ENCODE measurements around the gene C2orf68.

C2orf68 gene

DNA sequence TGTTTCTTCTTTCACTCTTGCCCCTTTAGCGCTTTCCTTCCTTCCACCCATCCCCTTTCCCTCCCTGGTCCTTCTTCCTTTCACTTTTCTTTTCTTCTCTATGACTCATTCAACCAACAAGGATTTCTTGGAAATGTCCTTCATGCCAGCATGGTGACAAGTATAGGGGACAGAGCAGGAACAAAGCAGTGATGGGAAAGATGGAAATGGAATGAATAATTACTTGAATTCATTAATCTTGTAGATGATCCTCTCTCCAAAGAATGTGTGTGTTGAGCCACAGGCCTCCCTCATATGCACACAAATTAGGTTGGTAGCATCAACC is 26.1 kb downstream of the C2orf68 start:
- no peak for DNase-seq (ENCODE audit: extremely low spot score)
- CTCF ChIA-PET = interaction anchor here (0.8 to 1.5 kb wide), 3 partner anchors 8 to 17 kb away, joined by 3 to 5 read pairs (median 3); partner anchors contain the start of genes RNF181 and TMEM150A
- POLR2A ChIA-PET = no interaction called here
- TF ChIP-seq, protein P1, sequence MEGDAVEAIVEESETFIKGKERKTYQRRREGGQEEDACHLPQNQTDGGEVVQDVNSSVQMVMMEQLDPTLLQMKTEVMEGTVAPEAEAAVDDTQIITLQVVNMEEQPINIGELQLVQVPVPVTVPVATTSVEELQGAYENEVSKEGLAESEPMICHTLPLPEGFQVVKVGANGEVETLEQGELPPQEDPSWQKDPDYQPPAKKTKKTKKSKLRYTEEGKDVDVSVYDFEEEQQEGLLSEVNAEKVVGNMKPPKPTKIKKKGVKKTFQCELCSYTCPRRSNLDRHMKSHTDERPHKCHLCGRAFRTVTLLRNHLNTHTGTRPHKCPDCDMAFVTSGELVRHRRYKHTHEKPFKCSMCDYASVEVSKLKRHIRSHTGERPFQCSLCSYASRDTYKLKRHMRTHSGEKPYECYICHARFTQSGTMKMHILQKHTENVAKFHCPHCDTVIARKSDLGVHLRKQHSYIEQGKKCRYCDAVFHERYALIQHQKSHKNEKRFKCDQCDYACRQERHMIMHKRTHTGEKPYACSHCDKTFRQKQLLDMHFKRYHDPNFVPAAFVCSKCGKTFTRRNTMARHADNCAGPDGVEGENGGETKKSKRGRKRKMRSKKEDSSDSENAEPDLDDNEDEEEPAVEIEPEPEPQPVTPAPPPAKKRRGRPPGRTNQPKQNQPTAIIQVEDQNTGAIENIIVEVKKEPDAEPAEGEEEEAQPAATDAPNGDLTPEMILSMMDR (IDR thresholded peaks at IDR 0.05; ENCODE audit: control extremely low read depth, extremely low read depth, low read depth, missing control alignments) = no peak

DNA sequence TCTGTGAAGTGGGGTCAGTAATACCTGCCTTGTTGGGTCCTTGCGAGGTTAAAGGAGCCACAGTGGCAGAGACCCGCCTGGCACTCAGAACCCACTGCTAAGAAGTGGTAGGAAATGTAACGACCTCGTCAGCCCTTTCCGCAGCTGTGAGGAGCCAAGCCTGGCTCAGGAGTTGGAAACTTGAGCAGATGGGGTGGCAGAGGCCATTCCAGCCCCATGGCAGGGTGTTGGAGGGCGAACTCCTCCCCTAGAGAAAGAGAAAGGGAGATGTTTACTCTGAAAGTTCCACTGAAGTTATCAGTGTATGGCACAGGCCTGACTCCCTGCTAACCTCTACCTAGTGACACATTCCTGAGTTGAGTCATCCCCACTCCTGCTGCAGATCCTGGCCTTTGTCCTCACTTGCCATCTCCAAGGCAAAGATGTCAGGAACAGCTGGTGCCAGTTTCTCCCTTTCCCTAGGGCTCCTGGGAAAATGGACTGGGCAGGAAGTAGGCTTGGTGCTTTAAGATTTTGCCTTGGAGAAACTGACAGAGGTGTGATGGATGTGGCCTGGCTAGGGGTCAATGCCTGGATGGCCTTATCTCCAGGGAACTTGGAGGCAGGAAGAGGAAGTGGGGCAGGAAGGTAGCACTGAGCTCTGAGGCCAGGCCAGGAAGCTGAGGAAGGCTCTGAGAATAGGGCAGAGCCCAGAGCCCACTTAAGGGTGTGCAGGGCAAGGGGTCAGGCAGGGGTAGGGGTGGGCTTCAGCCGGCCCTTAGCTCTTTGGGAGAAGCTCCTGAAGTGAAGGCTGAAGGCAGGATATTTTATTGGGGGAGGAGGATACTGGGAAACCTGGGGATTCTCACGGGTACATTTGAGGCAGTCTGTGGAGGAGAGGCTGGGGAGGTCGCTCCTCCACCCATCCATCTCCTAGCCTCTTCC is 26.7 kb downstream of the C2orf68 start:
- ChIA-PET POLR2A (no interaction called here), CTCF (interaction anchor here (0.8 to 2.7 kb wide), 5 partner anchors 9 to 20 kb away, joined by 3 to 7 read pairs (median 3); partner anchors contain the start of genes RNF181 and TMEM150A)
- DNase-seq (ENCODE audit: extremely low spot score) = peak; percentile 43
- TF ChIP-seq, protein P1 (IDR thresholded peaks at IDR 0.05; ENCODE audit: control extremely low read depth, extremely low read depth, low read depth, missing control alignments) = no peak

DNA sequence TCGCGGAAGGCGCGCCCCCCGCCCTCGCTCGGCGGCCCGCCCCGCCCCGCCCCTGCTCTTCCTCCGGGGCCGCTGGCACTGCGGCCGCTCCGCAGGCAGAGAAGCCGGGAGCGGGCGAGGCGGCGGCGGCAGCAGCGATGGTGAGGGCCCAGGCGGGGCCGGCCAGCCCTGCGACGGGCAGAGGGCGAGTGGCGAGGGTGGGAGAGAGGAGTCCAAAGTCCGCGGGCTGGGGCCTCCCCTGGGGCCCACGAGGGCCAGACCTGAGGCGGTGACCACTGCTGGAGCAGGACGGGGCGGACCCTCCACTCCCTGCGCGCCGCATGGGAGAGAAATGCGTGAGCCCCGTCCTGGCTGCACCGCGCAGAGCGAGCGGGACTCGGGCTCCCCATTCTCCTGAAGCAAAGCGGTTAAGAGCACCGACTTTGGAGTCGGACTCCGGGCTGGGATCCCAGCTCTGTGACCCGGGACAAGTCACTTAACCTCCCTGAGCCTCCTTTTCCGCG is 27.5 kb downstream of the C2orf68 start, which contains the start of gene VAMP5:
TSS of gene VAMP5 (plus strand) at position 78 of the 503 bp plus-strand sequence. CDS start at position 138, 60 bp downstream.
- peak; percentile 85 for DNase-seq (ENCODE audit: extremely low spot score)
- POLR2A ChIA-PET = interaction anchor here (0.6 kb wide), 1 partner anchor 46 kb away, joined by 3 read pairs; the partner anchor contains the start of gene MAT2A
- CTCF ChIA-PET = interaction anchor here (1.2 to 2.7 kb wide), 3 partner anchors 9 to 21 kb away, joined by 3 to 7 read pairs (median 3); partner anchors contain the start of gene TMEM150A
- TF ChIP-seq, protein P1 (IDR thresholded peaks at IDR 0.05; ENCODE audit: control extremely low read depth, extremely low read depth, low read depth, missing control alignments) = no peak

DNA sequence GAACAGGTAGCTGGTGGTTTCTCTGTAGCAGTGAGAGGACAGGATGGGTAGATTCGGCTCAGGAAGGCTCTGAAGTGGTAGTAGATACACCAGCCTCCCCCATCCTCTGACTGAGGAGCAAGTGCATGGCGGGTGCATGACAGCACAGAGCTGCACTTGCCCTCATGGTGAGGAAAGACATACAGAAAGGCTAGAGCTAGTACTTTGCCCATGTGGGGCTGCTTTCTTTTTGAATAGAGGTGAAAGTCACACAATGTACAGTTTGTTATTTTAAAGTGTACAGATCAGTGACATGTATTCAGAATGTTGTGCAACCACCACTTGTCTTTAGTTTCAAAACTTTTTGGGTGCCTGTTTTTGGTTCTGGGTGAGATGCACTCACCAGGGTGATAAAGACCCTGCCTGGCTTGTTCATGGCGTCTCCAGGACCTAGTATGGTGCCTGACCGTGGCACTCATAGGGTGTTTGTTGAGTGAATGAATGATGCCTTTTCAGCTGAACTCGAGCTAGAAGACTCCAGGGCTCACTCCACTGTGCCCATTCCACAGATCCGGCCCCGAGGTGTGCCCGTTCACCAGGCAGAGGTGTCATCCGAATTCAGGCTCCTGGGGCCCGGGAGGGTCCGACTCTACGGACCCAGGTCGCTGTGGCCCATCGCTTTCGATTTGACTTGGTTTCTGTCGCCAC is 28.1 kb downstream of the C2orf68 start:
- no peak for DNase-seq (ENCODE audit: extremely low spot score)
- ChIA-PET CTCF (interaction anchor here (1.2 to 2.7 kb wide), 2 partner anchors 10 to 22 kb away, joined by 3 to 7 read pairs; no protein-coding TSS in a partner anchor), POLR2A (interaction anchor here (0.6 kb wide), 1 partner anchor 45 kb away, joined by 3 read pairs; the partner anchor contains the start of gene MAT2A)
- TF ChIP-seq, protein P1 (IDR thresholded peaks at IDR 0.05; ENCODE audit: control extremely low read depth, extremely low read depth, low read depth, missing control alignments) = no peak

DNA sequence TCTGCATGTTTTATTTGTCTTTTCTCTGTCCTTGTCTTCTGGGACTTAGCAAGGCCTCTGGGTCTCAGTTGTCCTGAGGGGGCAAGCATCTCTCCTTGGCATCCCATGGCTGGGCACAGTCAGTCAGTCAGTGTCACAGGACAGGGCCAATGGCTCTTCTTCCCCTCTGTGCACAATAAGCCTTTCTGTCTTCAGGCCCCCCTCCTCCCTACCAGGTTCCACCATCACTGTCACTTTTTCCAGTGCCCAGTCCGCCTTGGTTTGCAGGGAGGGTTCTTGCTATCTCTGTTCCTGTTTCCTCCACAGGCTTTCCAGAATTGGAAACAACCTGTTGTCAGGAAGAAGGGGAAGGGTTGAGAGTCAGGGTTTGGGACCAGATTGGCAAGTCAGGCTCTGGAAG is 29.4 kb downstream of the C2orf68 start:
- TF ChIP-seq, protein P1 (IDR thresholded peaks at IDR 0.05; ENCODE audit: control extremely low read depth, extremely low read depth, low read depth, missing control alignments) = no peak
- POLR2A ChIA-PET = no interaction called here
- no peak for DNase-seq (ENCODE audit: extremely low spot score)
- CTCF ChIA-PET = interaction anchor here (2.7 kb wide), 1 partner anchor 11 kb away, joined by 7 read pairs; no protein-coding TSS in a partner anchor

DNA sequence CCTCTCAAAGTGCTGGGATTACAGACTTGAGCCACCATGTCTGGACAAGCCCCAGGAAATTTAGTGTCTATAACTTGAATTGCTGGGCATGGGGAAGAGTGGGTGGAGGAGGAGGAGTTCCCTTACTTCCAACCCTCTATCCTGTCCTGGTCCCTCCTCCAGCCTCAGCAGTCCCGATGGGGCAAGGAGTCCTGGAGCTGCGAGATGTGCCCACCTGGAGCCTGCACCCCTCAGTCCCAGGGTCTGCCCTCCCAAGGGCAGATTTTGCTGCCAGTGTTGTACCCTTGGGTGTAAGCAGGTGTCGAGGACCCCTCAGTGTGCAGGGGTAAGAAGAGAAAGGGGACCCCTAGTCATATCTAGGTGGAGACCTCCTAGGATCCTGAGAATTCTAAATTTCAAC is 31.7 kb downstream of the C2orf68 start:
- TF ChIP-seq, protein P1 (IDR thresholded peaks at IDR 0.05; ENCODE audit: control extremely low read depth, extremely low read depth, low read depth, missing control alignments) = no peak
- ChIA-PET POLR2A (interaction anchor here (1.3 kb wide), 1 partner anchor 41 kb away, joined by 8 read pairs; the partner anchor contains the start of gene MAT2A), CTCF (interaction anchor here (1.2 kb wide), 1 partner anchor 8 kb away, joined by 5 read pairs; no protein-coding TSS in a partner anchor)
- DNase-seq (ENCODE audit: extremely low spot score) = no peak

Data from GM10248 (cell line).